Left lung (tissue), 10 donors: ENCODE measurements around the gene RPS8. TPM values are rescaled to one million over a fixed set of nuclear protein-coding genes. Genes with fewer than 3 reads are reported as not detected.

Experiments used
- ATAC-seq: fragments of 200-7000 bp; cut with Tn5 transposase; one replicate; pipeline ENCODE4 v1.9.1; 2020; ENCODE audit warnings: moderate library complexity
- DNase-seq, 4 donors: peaks; one replicate each; pipeline ENCODE4 v3.0.0-alpha.2; 2013 to 2020
- H3K27ac ChIP-seq, 2 donors: fragments of 200-600 bp; sonication (generic) in 1 of 2; one replicate each; pipeline versions ENCODE4 v1.5.0 to v1.8.0; 2020 to 2021
- H3K27me3 ChIP-seq, 2 donors: fragments of 200-600 bp; sonication (generic) in 1 of 2; one replicate each; pipeline versions ENCODE4 v1.5.0 to v1.8.0; 2020 to 2021
- H3K36me3 ChIP-seq, 2 donors: fragments of 200-600 bp; sonication (generic) in 1 of 2; one replicate each; pipeline versions ENCODE4 v1.5.0 to v1.8.0; 2020 to 2021
- H3K4me1 ChIP-seq, 2 donors: fragments of 200-600 bp; one replicate each; pipeline ENCODE4 v1.8.0; 2021
- H3K4me3 ChIP-seq, 2 donors: fragments of 200-600 bp; sonication (generic) in 1 of 2; one replicate each; pipeline versions ENCODE4 v1.5.0 to v1.8.0; 2020 to 2021; ENCODE audit warnings: mild to moderate bottlenecking in 1 of 2
- H3K9me3 ChIP-seq, 2 donors: fragments of 200-600 bp; sonication (generic) in 1 of 2; one replicate each; pipeline versions ENCODE4 v1.5.0 to v1.8.0; 2020 to 2021
- intact Hi-C, 2 donors: fragments of 100-400 bp; cut with DNase I; formaldehyde crosslinking; loops; one replicate each; pipeline versions ENCODE4 v1.11.2 to v1.14.2; 2022
- polyA plus RNA-seq, 6 donors: library from polyadenylated mRNA; unstranded; fragments of 120-200 nt; gene quantifications; one replicate each; pipeline ENCODE4 v1.2.1, GENCODE V29; 2013; ENCODE audit not compliant: insufficient read length in 6 of 6
- total RNA-seq, 2 donors: library from RNA; stranded (reverse); fragmentation: NEBNext Ultra II Directional; extraction: Animal tissue kit (Norgen Biotek cat#: 25700); gene quantifications; one replicate each; pipeline ENCODE4 v1.2.1, GENCODE V29; 2021
- TF ChIP-seq, protein P1 (sequence below), 2 donors: fragments of 200-600 bp; sonication (generic) in 1 of 2; IDR thresholded peaks; one replicate each; pipeline versions ENCODE4 v1.5.0 to v1.8.0; 2021; ENCODE audit warnings: antibody characterized with exemption in 2 of 2
- donor health status: DM: no; HTN: yes; CAD: no.
- donor health status: DM: no; HTN: no; CAD: no.

The RPS8 gene
- total and polyA plus RNA-seq, 8 donors, result 1,533 to 3,443 (median 2,890) TPM

DNA sequence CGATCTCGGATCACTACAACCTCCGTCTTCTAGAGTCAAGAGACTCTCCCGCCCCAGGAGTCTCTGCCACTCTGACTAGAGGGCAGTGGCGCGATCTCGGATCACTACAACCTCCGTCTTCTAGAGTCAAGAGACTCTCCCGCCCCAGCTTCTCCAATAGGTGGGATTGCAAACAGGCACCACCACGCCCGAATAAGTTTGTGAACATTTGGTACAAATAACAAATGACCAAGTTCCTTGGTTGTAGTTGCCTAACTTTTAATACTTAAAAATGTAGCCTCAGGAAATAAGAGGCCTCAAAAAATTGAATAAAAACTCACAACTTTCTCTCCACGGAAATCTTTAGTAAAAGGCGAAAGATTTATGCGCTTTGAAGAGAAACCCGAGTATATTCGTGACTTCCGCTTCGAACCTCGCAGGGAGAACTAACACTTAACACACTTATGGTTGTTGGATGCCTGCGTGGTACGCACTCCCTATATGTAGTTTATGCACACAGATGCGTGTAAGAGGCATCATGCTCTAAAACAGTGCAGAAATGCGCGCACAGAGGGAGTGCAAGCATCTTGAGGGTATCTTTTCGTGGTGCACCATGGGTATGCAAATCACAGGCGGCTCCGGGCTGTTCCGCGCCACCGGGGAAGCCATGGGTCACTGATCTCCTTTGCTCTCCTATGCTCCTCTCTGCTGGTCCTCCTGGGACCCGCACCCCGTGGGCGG, 44.4 kb downstream of the RPS8 start:
- Histone ChIP-seq H3K36me3 (peaks cover 0 to 13% of the 10 kb centered on the region in 2 donors), H3K27me3 (no peaks in the 10 kb centered on the region), H3K4me3 (peak overlapping the region; percentile 31 to 42), H3K4me1 (peaks cover 3 to 34% of the 10 kb centered on the region in 2 donors), H3K9me3 (no peaks in the 10 kb centered on the region), H3K27ac (peak overlapping the region; percentile 90 to 99)
- DNase-seq (peak; percentile 80 to 90 (median 88)), ATAC-seq (peak; percentile 91)
- intact Hi-C loops, result no loop called here
- TF ChIP-seq, protein P1, sequence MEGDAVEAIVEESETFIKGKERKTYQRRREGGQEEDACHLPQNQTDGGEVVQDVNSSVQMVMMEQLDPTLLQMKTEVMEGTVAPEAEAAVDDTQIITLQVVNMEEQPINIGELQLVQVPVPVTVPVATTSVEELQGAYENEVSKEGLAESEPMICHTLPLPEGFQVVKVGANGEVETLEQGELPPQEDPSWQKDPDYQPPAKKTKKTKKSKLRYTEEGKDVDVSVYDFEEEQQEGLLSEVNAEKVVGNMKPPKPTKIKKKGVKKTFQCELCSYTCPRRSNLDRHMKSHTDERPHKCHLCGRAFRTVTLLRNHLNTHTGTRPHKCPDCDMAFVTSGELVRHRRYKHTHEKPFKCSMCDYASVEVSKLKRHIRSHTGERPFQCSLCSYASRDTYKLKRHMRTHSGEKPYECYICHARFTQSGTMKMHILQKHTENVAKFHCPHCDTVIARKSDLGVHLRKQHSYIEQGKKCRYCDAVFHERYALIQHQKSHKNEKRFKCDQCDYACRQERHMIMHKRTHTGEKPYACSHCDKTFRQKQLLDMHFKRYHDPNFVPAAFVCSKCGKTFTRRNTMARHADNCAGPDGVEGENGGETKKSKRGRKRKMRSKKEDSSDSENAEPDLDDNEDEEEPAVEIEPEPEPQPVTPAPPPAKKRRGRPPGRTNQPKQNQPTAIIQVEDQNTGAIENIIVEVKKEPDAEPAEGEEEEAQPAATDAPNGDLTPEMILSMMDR (IDR thresholded peaks at IDR 0.05), result no peak

DNA sequence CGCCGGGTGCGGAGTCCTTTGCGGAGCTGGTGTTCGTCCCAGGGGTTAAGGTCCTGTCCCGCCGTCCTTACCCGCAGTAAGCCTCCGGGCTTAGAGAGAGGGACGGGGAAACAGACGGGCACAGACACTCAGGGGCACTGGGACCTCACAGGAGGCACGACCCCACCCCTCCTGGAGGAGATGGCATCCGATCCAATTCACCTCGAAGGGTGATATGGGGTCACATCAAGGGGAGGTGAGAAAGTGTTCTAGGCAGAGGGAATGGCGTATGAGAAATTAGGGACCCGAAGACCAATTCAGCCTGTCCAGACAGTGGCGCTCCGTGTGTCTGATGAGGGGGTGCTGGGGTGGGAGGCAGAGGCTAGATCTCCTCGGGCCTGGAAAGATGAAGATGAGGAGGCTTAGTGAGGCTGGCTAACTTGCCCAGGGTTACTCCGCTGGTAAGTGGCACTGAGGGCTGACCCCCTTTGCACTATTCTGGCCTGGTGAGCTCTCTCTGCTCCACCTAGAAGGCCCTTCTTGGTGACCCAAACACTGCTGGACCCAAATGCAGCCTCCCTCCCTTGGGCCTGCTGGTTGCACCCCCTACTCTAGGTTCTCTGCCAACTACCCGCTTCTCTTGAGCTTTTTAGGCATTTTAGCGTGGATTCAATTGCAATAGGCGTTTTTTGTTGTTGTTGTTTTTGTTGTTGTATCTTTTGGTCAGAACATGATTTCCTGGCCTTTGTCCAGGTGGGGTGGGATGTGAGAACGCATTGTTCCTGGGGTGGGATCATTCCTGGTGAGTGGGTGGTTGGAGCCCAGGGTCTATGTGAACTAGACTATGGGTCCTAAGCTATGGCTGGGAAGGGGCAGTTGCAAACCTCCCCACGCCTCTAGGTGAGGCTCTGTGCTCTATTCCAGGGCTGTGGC, 45.2 kb downstream of the RPS8 start:
- intact Hi-C loops, result no loop called here
- H3K36me3 ChIP-seq, result peaks cover 0 to 4% of the 10 kb centered on the region in 2 donors
- peak overlapping the region; percentile 90 to 99 for H3K27ac ChIP-seq
- H3K27me3 ChIP-seq, result no peaks in the 10 kb centered on the region
- H3K9me3 ChIP-seq, result no peaks in the 10 kb centered on the region
- no peak for DNase-seq
- peak; percentile 10 for ATAC-seq
- peak overlapping the region; percentile 31 to 42 for H3K4me3 ChIP-seq
- TF ChIP-seq, protein P1 (IDR thresholded peaks at IDR 0.05), result no peak
- H3K4me1 ChIP-seq, result peaks cover 3 to 26% of the 10 kb centered on the region in 2 donors

DNA sequence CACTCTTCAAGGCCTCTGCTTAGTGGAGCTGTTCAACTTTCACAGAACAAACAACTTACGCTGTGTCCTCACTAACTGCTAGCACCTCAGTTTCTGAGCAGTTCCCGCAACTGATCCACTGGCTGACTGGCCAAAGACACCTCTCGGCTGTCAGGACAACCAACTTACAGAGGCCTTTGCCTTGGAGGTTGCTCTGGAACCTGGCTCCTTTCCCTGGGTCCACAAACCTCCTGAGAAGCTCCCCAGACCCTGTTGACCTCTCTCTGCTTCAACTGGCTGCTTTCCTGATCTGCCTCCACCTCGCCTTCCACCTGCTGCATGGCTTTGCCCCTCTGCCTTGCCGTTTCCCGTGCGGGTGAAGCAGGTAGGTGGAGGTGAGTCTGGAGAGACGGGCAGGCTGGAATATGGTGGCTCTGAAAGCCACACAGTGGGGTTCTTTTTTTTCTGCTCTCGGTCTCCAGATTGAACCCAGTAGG, 45.9 kb downstream of the RPS8 start:
- peaks cover 3 to 31% of the 10 kb centered on the region in 2 donors for H3K4me1 ChIP-seq
- DNase-seq, result no peak
- no peak overlapping the region for H3K4me3 ChIP-seq
- intact Hi-C loops, result no loop called here
- no peaks in the 10 kb centered on the region for H3K9me3 ChIP-seq
- ATAC-seq, result no peak
- peak overlapping the region in 1 of 2 donors; percentile 0 for H3K27ac ChIP-seq
- TF ChIP-seq, protein P1 (IDR thresholded peaks at IDR 0.05), result no peak
- H3K27me3 ChIP-seq, result no peaks in the 10 kb centered on the region
- H3K36me3 ChIP-seq, result no peaks in the 10 kb centered on the region

DNA sequence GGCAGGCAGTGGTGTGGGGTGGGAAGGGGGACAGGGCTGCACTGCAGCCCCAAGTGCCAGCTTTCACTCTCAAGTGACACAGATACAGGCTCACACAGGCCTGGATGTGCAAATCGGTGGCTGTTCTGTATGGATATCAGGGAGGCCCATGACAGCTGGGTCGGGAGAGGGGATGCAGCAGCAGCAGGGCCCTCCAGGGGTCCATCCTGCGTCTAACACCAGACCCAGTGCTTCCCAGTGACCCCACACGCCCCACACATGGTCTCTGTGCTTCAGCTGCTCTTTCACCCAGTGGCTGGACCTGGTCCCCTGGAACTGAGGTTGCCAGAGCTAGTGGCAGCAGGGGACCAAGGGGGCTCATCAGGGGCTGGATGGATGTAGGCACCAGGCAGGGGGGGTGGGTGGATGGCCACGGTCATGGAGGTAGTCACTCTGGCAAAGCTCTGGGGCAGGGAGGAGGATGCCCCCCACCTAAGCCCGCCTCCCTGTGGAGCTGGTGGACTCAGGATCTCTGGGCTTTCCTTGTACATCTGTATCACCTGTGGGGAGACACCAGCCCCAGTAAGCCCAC, 46.9 kb downstream of the RPS8 start:
- DNase-seq (no peak), ATAC-seq (no peak)
- Histone ChIP-seq H3K4me3 (no peak overlapping the region), H3K27me3 (no peaks in the 10 kb centered on the region), H3K27ac (no peak overlapping the region), H3K4me1 (peaks cover 3 to 40% of the 10 kb centered on the region in 2 donors), H3K9me3 (no peaks in the 10 kb centered on the region), H3K36me3 (no peaks in the 10 kb centered on the region)
- intact Hi-C loops, result no loop called here
- TF ChIP-seq, protein P1 (IDR thresholded peaks at IDR 0.05), result no peak
